NCI-H2196 treated with DMSO at 0.1 percent for 48 hours (cell line): Measurements from ENCODE around the gene CRYBB1.

Experiments used
- DNase-seq: peaks from one replicate; lab custom pipeline; 2025; ENCODE audit not compliant: unreplicated experiment; lab: John Stamatoyannopoulos, UW

Gene CRYBB1

DNA sequence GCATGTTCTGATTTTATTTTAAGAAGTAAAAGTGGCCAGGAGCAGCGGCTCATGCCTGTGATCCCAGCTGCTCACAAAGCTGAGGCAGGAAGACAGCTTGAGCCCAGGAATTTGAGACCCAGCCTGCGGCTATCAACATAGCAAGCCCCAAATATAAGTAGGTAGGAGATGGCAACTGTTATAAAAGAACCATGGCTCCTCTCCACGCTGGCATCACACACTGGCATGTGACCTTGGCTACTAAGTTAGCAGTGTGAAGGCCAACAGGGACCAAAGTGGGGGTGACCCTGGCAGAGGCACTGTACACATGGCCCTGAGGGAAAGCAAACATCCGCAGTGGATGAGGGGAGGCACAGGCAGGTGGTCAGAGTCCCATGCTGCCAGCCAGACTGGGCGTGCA lies 60.9 kb downstream of the CRYBB1 start:
- no peak for DNase-seq

DNA sequence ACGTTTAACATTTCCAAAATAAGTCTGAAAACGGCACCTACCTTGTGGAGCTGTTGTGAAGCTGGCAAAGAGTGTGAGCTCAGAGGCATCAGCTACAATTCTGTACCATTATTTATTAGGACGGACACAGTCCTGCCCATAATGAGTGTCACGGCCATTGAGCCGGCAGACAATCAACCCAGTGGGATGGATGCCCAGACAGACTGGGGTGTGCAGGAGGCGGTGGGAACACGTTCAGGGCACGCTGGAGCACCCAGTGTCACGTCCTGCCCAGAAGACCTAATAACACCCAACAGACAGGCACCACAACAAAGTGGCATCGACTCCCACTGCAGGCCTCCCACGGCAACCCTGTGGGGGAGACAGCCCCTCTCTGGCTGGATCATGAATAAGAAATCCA lies 62.3 kb downstream of the CRYBB1 start:
- DNase-seq: no peak

DNA sequence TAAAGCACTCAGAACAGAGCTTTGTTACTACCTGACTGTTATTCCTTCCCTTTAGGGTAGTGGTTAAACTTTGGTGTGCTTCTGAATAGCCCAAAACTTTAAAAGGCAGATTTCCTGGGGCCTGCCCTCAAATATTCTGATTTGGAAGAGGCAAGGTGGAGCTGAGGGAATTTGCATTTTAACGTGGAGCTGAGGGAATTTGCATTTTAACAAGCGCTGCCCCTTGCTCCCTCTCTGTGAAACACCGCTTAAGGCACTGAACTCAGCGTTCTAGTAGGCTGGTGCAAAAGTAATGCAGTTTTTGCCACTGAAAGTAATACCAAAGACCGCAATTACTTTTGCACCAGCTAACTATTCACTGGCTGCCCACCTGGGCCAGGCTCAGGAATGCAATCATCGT lies 62.9 kb downstream of the CRYBB1 start:
- no peak for DNase-seq

DNA sequence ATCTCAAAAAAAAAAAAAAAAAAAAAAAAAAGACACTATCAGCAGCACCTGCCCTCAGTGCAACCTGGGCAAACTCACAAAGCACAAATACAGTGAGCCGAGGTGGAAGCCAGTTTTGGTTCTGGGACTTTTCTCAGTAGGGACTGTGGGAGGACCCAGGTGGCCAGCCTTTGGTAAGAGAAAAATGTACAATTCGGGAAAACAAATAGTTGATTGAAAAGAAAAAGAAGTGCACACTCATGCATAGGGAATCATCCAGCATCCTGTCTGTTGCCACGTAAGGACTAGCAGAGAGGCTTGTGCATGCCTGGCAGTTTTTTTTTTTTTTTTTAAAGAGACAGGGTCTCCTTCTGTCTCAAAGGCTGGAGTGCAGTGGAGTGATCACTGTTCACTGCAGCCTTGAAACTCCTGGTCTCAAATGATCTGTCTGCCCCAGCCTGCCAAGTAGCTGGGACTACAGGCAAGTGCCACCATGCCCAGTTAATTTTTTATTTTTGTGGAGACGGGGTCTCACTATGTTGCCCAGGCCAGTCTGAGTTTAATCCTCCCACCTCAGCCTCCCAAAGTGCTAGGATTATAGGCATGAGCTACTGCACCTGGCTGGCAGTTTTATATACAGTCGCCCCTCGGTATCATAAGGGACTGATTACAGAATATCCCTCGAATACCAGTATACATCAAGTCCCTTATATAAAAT lies 64.6 kb downstream of the CRYBB1 start:
- DNase-seq: no peak

DNA sequence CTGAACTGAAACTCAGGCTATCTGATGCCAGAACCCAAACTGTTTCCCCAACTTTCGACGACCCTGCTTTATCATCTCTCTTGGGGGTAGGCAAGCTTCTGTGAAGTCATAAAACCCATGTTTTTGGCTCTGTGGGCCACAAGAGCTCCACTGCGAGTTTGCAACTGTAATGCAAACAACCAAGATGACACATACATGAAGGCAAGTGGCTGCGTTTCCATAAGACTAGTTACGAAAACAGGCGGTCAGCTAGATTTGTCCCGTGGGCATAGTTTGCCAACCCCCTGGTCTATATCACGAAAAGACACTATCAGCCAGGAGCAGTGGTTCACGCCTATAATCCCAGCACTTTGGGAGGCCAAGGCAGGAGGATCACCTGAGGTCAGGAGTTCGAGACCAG lies 65.4 kb downstream of the CRYBB1 start:
- no peak for DNase-seq

DNA sequence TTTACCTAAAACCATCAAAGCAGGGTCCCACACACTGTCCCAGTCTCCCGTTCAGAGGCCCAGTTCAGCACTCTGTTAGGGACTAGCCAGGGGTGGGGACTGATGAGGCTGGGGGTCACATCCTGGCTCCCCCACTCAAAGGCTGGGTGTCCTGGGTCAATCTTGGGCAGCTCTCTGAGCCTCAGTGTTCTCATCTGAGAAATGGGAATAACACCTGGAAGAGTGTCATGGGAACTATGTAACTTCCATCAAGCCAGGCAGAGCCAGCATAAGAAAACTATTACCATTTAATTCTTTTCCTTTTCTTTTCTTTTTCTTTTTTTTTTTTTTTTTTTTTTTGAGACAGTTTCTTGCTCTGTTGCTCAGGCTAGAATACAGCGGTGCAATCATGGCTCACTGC lies 66.3 kb downstream of the CRYBB1 start:
- DNase-seq: no peak

DNA sequence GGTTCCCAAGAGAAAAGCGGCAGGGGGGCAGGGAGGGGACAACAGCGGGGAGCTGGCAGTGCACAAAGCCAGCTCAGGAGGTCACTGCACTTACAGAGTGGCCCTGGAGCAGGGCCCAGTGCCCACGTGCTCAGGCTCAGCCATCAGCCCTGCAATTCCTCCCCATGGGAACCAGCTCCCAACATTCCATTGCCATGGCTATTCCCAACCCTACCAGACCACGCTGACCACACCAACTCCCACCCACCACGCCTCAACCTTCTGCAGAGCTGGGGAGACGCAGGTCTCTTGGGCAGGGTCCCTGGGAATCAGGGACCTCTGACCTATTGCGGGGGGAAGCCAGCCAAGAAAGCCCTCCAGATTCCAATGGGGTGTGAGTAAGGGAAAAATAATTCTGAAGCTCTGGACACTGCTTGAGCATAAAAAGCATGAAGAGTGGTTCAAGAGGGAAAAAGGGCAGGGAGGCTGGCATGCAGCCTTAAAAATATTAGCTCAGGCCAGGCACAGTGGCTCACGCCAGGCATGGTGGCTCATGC lies 67.3 kb downstream of the CRYBB1 start:
- no peak for DNase-seq

DNA sequence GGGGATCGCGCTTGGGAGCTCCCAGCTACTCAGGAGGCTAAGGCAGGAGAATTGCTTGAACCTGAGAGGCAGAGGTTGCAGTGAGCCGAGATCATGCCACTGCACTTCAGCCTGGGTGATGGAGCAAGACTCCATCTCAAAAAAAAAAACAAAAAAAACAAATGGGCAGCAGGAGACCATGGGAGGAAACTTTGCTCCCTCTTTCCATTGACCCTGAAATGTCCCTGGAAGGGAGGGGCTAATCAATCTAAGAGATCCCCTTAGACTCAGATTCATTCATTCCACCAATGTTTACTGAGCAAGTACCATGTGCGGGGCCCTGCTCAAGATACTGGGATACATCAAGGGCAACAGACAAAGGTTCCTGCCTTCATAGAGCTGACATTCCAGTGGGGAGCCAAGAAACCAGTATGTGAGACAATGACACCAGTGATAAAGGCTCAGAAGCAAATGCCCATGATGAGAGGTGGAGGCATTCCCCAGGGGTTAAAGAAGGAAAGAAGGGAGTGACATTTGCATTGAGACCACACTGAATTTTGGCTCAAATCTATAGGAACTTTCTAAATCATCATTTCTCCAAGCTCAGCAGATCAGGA lies 67.8 kb downstream of the CRYBB1 start:
- no peak for DNase-seq
